GM19372 (cell line): ENCODE data around the gene KDM7A.
"Not testable (repeated sequence)": the region's sequence is repeated elsewhere in the genome, so short reads cannot be mapped to it uniquely, and the experiment has no call there.

Experiments used
- ATAC-seq: cut with Tn5 transposase; IDR thresholded peaks from one replicate; pipeline ENCODE4 v1.9.1; 2021; ENCODE audit warnings: mild to moderate bottlenecking, low read depth, moderate library complexity; ENCODE audit not compliant: unreplicated experiment

The KDM7A gene

GRCh38 chr7:140201393-140201792, 24.6 kb upstream of the KDM7A start:
- no peak for ATAC-seq

GRCh38 chr7:140200061-140200989, 23.5 kb upstream of the KDM7A start:
- no peak for ATAC-seq

- ATAC-seq, result no peak
These were observed 21.2 kb upstream of the KDM7A start for GRCh38 chr7:140197938-140198337.

- ATAC-seq, result no peak
These were observed 20.6 kb upstream of the KDM7A start for GRCh38 chr7:140197218-140197890.

- no peak for ATAC-seq
These were observed 19.8 kb upstream of the KDM7A start for GRCh38 chr7:140196361-140197217.

GRCh38 chr7:140195859-140196258, 19.1 kb upstream of the KDM7A start:
- ATAC-seq, result no peak

- ATAC-seq, result no peak
These were observed 15.8 kb upstream of the KDM7A start for GRCh38 chr7:140192620-140193019.

GRCh38 chr7:140192176-140192575, 15.4 kb upstream of the KDM7A start:
- ATAC-seq, result no peak

GRCh38 chr7:140190588-140190987, 13.8 kb upstream of the KDM7A start:
- no peak for ATAC-seq

GRCh38 chr7:140189917-140190316, 13.1 kb upstream of the KDM7A start:
- ATAC-seq, result no peak

GRCh38 chr7:140182917-140183316, 6.1 kb upstream of the KDM7A start:
- ATAC-seq, result no peak

- no peak for ATAC-seq
These were observed 2.6 kb upstream of the KDM7A start for GRCh38 chr7:140179339-140179738.

- ATAC-seq, result peak; percentile 9
These were observed 571 bp downstream of the KDM7A start for GRCh38 chr7:140176122-140176701.

GRCh38 chr7:140175221-140176121, 1.3 kb downstream of the KDM7A start:
- ATAC-seq, result peak; percentile 47

- no peak for ATAC-seq
These were observed 2.6 kb downstream of the KDM7A start for GRCh38 chr7:140174217-140174616.

- ATAC-seq, result no peak
These were observed 6.4 kb downstream of the KDM7A start for GRCh38 chr7:140170375-140170774.

- no peak for ATAC-seq
These were observed 8.0 kb downstream of the KDM7A start for GRCh38 chr7:140168816-140169215.

GRCh38 chr7:140165422-140165821, 11.4 kb downstream of the KDM7A start:
- ATAC-seq, result no peak

GRCh38 chr7:140162081-140162480, 14.7 kb downstream of the KDM7A start:
- ATAC-seq, result not testable (repeated sequence)
